NCI-H1417 treated with DMSO at 0.1 percent for 48 hours (cell line): ENCODE measurements around the gene ESRRB.

Source experiments
- DNase-seq: peaks from one replicate; lab custom pipeline; 2025; lab: John Stamatoyannopoulos, UW

ESRRB gene

GRCh38 chr14:76407449-76408150 is 31.7 kb downstream of the ESRRB start:
- DNase-seq: no peak

GRCh38 chr14:76408877-76409276 is 32.9 kb downstream of the ESRRB start:
- no peak for DNase-seq

- DNase-seq: no peak
Measured at GRCh38 chr14:76412501-76412900, 36.6 kb downstream of the ESRRB start.

GRCh38 chr14:76413106-76413961 is 37.4 kb downstream of the ESRRB start:
- no peak for DNase-seq

- DNase-seq: no peak
Measured at GRCh38 chr14:76413962-76414600, 38.1 kb downstream of the ESRRB start.

- DNase-seq: no peak
Measured at GRCh38 chr14:76419399-76419798, 43.5 kb downstream of the ESRRB start.

- no peak for DNase-seq
Measured at GRCh38 chr14:76420827-76421226, 44.9 kb downstream of the ESRRB start.

GRCh38 chr14:76421662-76422061 is 45.7 kb downstream of the ESRRB start:
- DNase-seq: no peak

- DNase-seq: no peak
Measured at GRCh38 chr14:76422662-76423061, 46.7 kb downstream of the ESRRB start.

GRCh38 chr14:76423534-76423933 is 47.6 kb downstream of the ESRRB start:
- DNase-seq: no peak

GRCh38 chr14:76424359-76424758 is 48.4 kb downstream of the ESRRB start:
- DNase-seq: no peak

- no peak for DNase-seq
Measured at GRCh38 chr14:76426161-76426696, 50.3 kb downstream of the ESRRB start.

GRCh38 chr14:76428611-76429010 is 52.7 kb downstream of the ESRRB start:
- DNase-seq: no peak

GRCh38 chr14:76430017-76430416 is 54.1 kb downstream of the ESRRB start:
- no peak for DNase-seq

- DNase-seq: no peak
Measured at GRCh38 chr14:76430475-76430980, 54.6 kb downstream of the ESRRB start.

GRCh38 chr14:76431538-76431937 is 55.6 kb downstream of the ESRRB start:
- DNase-seq: no peak

GRCh38 chr14:76432827-76433752 is 57.2 kb downstream of the ESRRB start:
- no peak for DNase-seq

- no peak for DNase-seq
Measured at GRCh38 chr14:76434220-76434619, 58.3 kb downstream of the ESRRB start.

- no peak for DNase-seq
Measured at GRCh38 chr14:76439237-76439775, 63.4 kb downstream of the ESRRB start.

GRCh38 chr14:76446486-76446885 is 70.5 kb downstream of the ESRRB start:
- no peak for DNase-seq

- no peak for DNase-seq
Measured at GRCh38 chr14:76446921-76447320, 71.0 kb downstream of the ESRRB start.
